Stimulated activated CD8-positive, alpha-beta memory T cell treated with anti-CD3 and anti-CD28 coated beads, Interleukin-4, amount 100 ng/mL, for 4 hours (primary cell): Measurements from ENCODE around the gene ADGRL2.

Source experiments
- DNase-seq, 2 donors: peaks; one replicate each; pipeline ENCODE4 v3.0.0-alpha.2; 2020; ENCODE audit warnings: low read depth in 2 of 2, low spot score in 1 of 2

ADGRL2 gene

GRCh38 chr1:81800695-81801650 is at the start of gene ADGRL2:
Gene ADGRL2, plus strand, starts transcription at chr1:81800934. Its CDS starts 36,051 bp downstream, at chr1:81836985.
- DNase-seq, result no peak

- no peak for DNase-seq
Measured at GRCh38 chr1:81752840-81753239, 47.9 kb upstream of the ADGRL2 start.

- no peak for DNase-seq
Measured at GRCh38 chr1:81754424-81754823, 46.3 kb upstream of the ADGRL2 start.

GRCh38 chr1:81756872-81757271 is 43.9 kb upstream of the ADGRL2 start:
- no peak for DNase-seq

- DNase-seq, result no peak
Measured at GRCh38 chr1:81757398-81758020, 43.2 kb upstream of the ADGRL2 start.

GRCh38 chr1:81758181-81758580 is 42.6 kb upstream of the ADGRL2 start:
- DNase-seq, result no peak

- no peak for DNase-seq
Measured at GRCh38 chr1:81760477-81761097, 40.1 kb upstream of the ADGRL2 start.

GRCh38 chr1:81775510-81775909 is 25.2 kb upstream of the ADGRL2 start:
- no peak for DNase-seq

- no peak for DNase-seq
Measured at GRCh38 chr1:81780705-81781454, 19.9 kb upstream of the ADGRL2 start.

GRCh38 chr1:81781749-81782148 is 19.0 kb upstream of the ADGRL2 start:
- DNase-seq, result no peak

GRCh38 chr1:81792184-81792583 is 8.6 kb upstream of the ADGRL2 start:
- DNase-seq, result no peak

- DNase-seq, result no peak
Measured at GRCh38 chr1:81797701-81798100, 3.0 kb upstream of the ADGRL2 start.

GRCh38 chr1:81799939-81800694 is 617 bp upstream of the ADGRL2 start:
- no peak for DNase-seq

- no peak for DNase-seq
Measured at GRCh38 chr1:81801651-81802456, 1.1 kb downstream of the ADGRL2 start.

GRCh38 chr1:81802457-81802706 is 1.6 kb downstream of the ADGRL2 start:
- DNase-seq, result no peak

- DNase-seq, result no peak
Measured at GRCh38 chr1:81802707-81803430, 2.1 kb downstream of the ADGRL2 start.

GRCh38 chr1:81803431-81804110 is 2.8 kb downstream of the ADGRL2 start:
- no peak for DNase-seq

GRCh38 chr1:81804312-81804711 is 3.6 kb downstream of the ADGRL2 start:
- DNase-seq, result no peak
